Activated T-helper 1 cell treated with anti-CD3 and anti-CD28 coated beads, Interleukin-2, amount 50 U/mL, for 16 hours (primary cell): ENCODE measurements around the gene TRPM3.
"Not testable (repeated sequence)": the region's sequence is repeated elsewhere in the genome, so short reads cannot be mapped to it uniquely, and the experiment has no call there.

Experiments used
- DNase-seq, 2 donors: peaks; one replicate each; pipeline ENCODE4 v3.0.0-alpha.2; 2020; ENCODE audit warnings: low read depth in 1 of 2, low spot score in 1 of 2

Gene TRPM3

GRCh38 chr9:70675868-70676370 lies 445.5 kb downstream of the TRPM3 start:
- no peak for DNase-seq

- no peak for DNase-seq
These were observed 447.6 kb downstream of the TRPM3 start for GRCh38 chr9:70673844-70674243.

GRCh38 chr9:70672161-70672649 lies 449.2 kb downstream of the TRPM3 start:
- no peak for DNase-seq

- DNase-seq: no peak
These were observed 452.7 kb downstream of the TRPM3 start for GRCh38 chr9:70668751-70669150.

GRCh38 chr9:70658765-70659164 lies 462.7 kb downstream of the TRPM3 start:
- no peak for DNase-seq

- DNase-seq: no peak
These were observed 465.1 kb downstream of the TRPM3 start for GRCh38 chr9:70656281-70656680.

GRCh38 chr9:70654144-70654543 lies 467.3 kb downstream of the TRPM3 start:
- no peak for DNase-seq

GRCh38 chr9:70644627-70645026 lies 476.8 kb downstream of the TRPM3 start:
- DNase-seq: not testable (repeated sequence)

- no peak for DNase-seq
These were observed 479.1 kb downstream of the TRPM3 start for GRCh38 chr9:70642341-70642740.

- DNase-seq: no peak
These were observed 479.8 kb downstream of the TRPM3 start for GRCh38 chr9:70641631-70642030.

- DNase-seq: no peak
These were observed 480.4 kb downstream of the TRPM3 start for GRCh38 chr9:70641031-70641430.

GRCh38 chr9:70639853-70640814 lies 481.3 kb downstream of the TRPM3 start:
- no peak for DNase-seq

- no peak for DNase-seq
These were observed 485.6 kb downstream of the TRPM3 start for GRCh38 chr9:70635790-70636189.

GRCh38 chr9:70634696-70635095 lies 486.7 kb downstream of the TRPM3 start:
- DNase-seq: no peak

GRCh38 chr9:70630971-70631370 lies 490.4 kb downstream of the TRPM3 start:
- no peak for DNase-seq

- not testable (repeated sequence) for DNase-seq
These were observed 492.2 kb downstream of the TRPM3 start for GRCh38 chr9:70629080-70629685.

GRCh38 chr9:70625078-70625477 lies 496.3 kb downstream of the TRPM3 start:
- no peak for DNase-seq

- no peak for DNase-seq
These were observed 502.6 kb downstream of the TRPM3 start for GRCh38 chr9:70618784-70619183.

- DNase-seq: no peak
These were observed 504.2 kb downstream of the TRPM3 start for GRCh38 chr9:70617033-70617828.

- DNase-seq: no peak
These were observed 505.0 kb downstream of the TRPM3 start for GRCh38 chr9:70616228-70616990.
